NOMO-1 treated with dmso at 0.1 percent for 144 hours (cell line): ENCODE results near the gene STAC.
A peak's percentile ranks its signal among the peaks of the same experiment; 100 is the strongest.

Source experiments
- DNase-seq: peaks from one replicate; lab custom pipeline; 2025; ENCODE audit not compliant: unreplicated experiment; lab: John Stamatoyannopoulos, UW

Gene STAC

GRCh38 chr3:36380221-36381031, at the start of gene STAC:
Gene STAC, plus strand, starts transcription at chr3:36380504. Its CDS starts 140 bp downstream, at chr3:36380644.
- peak; percentile 68 for DNase-seq

- DNase-seq: no peak
These were observed 48.2 kb upstream of the STAC start for GRCh38 chr3:36332139-36332538.

- no peak for DNase-seq
These were observed 18.1 kb upstream of the STAC start for GRCh38 chr3:36362216-36362615.

GRCh38 chr3:36362973-36363372, 17.3 kb upstream of the STAC start:
- DNase-seq: no peak

- DNase-seq: no peak
These were observed 16.0 kb upstream of the STAC start for GRCh38 chr3:36364260-36364659.

- no peak for DNase-seq
These were observed 14.5 kb upstream of the STAC start for GRCh38 chr3:36365829-36366228.

GRCh38 chr3:36366308-36366707, 14.0 kb upstream of the STAC start:
- no peak for DNase-seq

- no peak for DNase-seq
These were observed 12.3 kb upstream of the STAC start for GRCh38 chr3:36367912-36368573.

GRCh38 chr3:36372534-36372935, 7.8 kb upstream of the STAC start:
- no peak for DNase-seq

GRCh38 chr3:36373084-36373483, 7.2 kb upstream of the STAC start:
- DNase-seq: no peak

GRCh38 chr3:36373666-36374065, 6.6 kb upstream of the STAC start:
- no peak for DNase-seq

- DNase-seq: no peak
These were observed 458 bp upstream of the STAC start for GRCh38 chr3:36379872-36380220.

GRCh38 chr3:36381311-36381956, 1.1 kb downstream of the STAC start:
- DNase-seq: no peak

GRCh38 chr3:36393563-36393962, 13.3 kb downstream of the STAC start:
- DNase-seq: peak; percentile 48

GRCh38 chr3:36394176-36394575, 13.9 kb downstream of the STAC start:
- no peak for DNase-seq

- no peak for DNase-seq
These were observed 17.5 kb downstream of the STAC start for GRCh38 chr3:36397841-36398240.

GRCh38 chr3:36399933-36400332, 19.6 kb downstream of the STAC start:
- no peak for DNase-seq

GRCh38 chr3:36401056-36401455, 20.8 kb downstream of the STAC start:
- DNase-seq: no peak

GRCh38 chr3:36403661-36404060, 23.4 kb downstream of the STAC start:
- no peak for DNase-seq

GRCh38 chr3:36405190-36405589, 24.9 kb downstream of the STAC start:
- no peak for DNase-seq

- no peak for DNase-seq
These were observed 27.8 kb downstream of the STAC start for GRCh38 chr3:36408146-36408545.

GRCh38 chr3:36409862-36410261, 29.6 kb downstream of the STAC start:
- no peak for DNase-seq
